ENCODE data around the gene MOB1B.
"Not testable (repeated sequence)": the region's sequence is repeated elsewhere in the genome, so short reads cannot be mapped to it uniquely, and the experiment has no call there.

MOB1B gene

DNA sequence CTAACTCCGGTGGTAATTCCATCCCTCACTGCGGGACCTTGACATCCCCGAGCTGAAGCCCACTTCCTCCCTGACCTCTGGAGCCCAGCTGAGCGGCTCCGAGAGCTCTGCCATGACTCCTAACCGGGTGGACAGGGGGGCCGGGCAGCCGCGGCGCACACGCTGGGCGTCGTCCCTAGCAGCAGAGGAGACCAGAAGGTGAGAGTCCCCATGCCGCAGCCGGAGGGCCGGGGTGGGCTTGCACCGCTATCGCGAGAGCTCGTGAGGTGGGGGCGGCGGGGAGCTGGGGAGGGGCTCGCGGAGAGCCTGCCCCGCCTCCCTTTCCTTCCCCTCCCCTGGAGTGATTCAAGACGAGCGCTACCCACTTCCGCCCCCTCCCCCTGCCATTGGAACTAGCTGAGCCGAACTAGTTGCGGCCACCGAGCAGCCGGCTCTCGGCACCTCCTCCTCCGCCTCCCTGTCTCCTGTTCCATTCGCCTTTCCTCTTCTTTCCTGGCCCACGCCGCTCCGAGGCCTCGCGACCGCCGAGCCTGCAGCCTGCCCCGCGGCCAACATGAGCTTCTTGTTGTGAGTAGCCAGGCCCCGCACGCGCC is at the start of gene MOB1B:
Gene MOB1B (plus strand): TSS at position 386 of the 593 bp plus-strand sequence. CDS start 168 bp downstream, at position 554.
- peak; percentile 96 for DNase-seq (ENCODE audit: low spot score)

DNA sequence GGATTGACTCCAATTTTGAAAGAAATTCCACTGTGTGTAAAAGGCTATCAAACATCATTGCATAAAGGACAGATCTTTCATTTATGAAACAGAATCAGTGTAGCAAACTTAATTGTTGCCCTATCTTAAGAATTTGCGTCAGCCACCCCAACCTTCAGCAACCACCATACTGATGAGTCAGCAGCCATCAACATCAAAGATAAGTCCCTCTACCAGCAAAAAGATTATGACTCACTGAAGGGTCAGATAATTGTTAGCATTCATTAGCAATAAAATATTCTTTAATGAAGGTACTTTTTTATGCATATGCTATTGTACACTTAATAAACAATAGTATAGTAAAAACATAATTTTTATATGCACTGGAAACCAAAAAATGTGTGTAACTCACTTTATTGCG is 46.7 kb upstream of the MOB1B start:
- DNase-seq (ENCODE audit: low spot score) = no peak

DNA sequence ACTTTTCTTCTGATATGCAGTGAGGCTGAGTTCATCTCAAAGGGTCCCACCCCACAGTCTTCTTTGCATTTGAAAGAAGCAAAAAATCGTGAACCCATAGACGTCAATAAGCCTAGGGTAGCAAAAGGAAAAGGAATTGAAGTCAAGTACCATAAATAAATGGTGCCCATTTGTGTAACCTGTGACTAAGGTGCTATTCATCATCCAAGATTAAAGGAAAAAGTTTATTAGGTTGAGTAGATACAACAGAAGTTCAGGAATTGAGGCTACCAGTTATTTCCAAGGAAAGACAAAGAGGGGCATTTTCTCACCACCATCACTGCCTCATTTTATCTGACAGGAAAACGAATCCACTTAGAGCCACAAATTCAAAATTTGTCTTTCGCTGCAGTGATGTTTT is 43.7 kb upstream of the MOB1B start:
- no peak for DNase-seq (ENCODE audit: low spot score)

DNA sequence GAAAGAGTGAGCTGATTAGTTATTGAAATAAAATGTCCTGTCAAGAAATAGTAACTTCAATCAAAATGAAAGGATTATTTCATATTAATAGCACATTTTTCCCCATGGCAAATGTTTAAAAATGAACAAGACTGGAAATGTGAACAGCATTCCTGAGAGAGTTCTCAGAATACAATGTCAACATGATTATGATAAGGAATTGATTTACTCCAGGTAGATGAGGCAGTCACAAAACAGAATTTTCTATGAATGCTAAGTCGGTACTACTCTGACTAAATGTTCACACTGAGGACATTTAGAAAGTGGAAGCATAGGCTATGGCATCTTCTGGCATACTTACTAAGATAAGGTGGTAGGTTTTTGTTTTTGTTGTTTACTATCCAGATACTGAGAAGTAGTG is 43.1 kb upstream of the MOB1B start:
- DNase-seq (ENCODE audit: low spot score) = no peak

DNA sequence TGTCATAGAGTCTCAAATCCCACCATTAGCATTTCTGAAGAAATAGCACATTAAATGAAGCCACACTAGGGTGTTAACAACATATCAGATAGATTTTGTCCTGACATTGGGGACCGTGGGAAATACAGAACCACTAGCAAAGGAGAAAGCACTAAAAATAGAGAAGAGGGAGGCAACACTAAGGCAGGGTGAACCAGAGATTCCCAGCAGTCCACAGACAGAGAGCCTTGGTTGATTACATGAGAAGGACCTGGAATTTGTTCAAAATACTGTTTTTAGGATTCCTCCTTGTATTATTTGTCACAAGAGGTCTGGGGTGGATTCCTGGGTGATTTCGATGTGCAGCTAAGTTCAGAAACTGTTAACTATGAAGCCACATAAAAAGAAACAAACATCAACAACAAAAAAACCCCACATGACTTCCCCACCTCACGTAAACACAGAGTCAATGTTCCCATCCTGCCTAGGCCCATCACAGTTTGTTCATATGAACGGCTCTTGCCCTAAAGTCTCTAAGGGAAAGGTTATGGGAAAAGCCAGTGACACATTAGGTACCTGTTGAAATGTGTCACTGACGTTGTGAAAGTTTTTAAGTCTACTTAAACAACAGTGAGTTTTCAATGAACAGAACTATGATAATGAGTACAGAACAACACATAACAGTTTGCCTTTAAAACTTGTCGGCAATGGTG is 38.9 kb upstream of the MOB1B start:
- no peak for DNase-seq (ENCODE audit: low spot score)

DNA sequence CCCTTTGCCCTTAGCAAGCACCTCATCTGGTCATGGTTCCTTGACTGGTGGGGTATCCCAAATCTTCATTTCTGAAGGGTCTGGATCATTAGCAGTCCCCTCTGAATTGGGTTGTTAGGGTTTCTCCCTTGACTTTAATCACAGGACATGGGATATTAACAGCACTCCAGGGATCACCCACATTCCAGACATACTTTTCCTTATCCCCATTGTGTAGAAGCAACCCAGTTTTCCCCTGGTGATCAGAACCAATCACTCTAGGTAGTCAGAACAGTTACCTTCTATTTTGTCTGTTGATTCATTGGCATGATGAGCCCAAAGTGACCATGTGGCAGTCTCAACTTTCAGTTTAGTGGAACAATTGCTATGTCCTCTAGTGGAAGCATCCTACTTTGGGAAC is 33.4 kb upstream of the MOB1B start:
- DNase-seq (ENCODE audit: low spot score) = no peak

DNA sequence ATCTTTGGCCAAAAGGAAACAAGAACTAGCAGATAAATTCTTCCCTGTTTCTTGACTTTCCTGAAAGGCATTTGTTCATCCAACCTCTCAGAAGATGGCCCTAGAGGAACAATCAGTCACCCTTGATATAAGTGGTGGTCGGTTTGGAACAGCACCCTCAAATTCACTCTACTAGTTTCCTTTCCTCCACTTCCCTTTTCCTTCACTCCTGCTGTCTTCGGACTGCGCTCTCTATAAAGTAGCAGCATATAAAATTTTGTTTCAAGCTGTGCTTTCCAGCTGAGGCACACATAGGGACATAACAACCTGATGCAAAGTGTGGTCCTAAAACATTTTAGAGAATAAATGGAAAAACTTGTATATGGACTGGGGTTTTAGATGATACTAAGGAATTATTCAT is 29.0 kb upstream of the MOB1B start:
- no peak for DNase-seq (ENCODE audit: low spot score)

DNA sequence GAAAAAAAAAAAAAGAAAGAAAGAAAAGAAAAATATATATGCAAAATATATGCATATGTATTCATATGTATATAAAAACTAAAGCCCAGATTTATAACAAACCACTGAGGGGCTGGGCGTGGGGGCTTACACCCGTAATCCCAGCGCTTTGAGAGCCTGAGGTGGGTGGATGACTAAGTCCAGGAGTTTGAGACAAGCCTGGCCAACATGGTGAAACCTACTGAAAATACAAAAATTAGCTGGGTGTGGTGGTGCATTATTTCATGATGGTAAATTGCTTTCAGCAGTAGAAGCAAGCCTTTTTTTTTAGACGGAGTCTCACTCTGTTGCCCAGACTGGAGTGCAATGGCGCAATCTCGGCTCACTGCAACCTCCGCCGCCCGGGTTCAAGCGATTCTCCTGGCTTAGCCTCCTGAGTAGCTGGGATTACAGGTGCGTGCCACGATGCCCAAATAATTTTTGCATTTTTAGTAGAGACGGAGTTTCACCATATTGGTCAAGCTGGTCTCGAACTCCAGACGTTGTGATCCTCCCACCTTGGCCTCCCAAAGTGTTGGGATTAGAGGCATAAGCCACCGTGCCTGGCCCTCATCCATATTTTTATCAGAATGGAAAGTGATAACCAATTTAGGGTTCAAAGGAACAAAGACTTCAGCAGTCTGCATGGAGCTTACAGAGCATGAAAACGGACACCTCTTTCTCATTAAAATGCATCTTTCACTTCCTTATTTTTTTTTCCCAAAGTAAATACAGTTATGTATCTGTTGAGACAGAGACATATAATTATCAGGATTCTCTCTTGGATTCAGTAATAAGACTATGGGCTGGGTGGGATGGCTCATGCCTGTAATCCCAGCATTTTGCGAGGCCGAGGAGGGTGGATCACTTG is 27.7 kb upstream of the MOB1B start:
- no peak for DNase-seq (ENCODE audit: low spot score)

DNA sequence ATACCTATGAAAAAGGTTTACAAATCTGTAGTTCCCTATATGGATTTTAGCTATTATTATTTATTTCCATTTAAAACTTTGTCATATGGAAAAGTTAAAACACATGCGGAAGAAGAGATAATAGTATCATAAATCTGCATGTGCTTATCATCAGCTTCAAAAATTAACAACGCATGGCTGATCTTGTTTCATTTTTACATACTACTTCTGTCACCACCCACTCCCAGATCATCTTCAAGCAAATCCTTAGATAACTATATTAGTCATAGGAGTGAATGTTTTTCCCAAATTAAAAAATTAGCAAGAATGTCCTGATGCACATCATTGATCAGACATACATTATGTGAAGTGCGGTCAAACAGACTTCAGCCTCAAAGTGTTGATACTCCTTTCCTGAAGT is 24.6 kb upstream of the MOB1B start:
- peak; percentile 11 for DNase-seq (ENCODE audit: low spot score)

DNA sequence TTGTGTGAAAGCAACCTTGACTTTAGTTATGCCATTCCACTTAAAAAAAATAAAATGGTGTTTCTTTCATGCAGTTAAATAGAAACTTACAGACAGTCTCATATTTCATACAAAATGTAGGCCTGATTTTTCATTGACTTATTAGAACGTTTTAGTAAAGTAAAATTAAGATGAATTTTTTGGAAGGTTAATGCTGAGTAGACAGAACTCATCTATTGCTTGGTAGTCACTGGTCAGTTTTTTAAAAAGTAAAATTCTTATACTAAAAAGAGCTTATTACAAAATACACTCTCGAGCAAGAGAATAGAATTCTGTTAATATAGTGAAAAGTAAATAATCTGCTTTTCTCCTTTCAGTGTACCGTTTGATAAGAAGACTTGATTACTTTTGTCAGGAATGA is 21.4 kb upstream of the MOB1B start:
- no peak for DNase-seq (ENCODE audit: low spot score)

DNA sequence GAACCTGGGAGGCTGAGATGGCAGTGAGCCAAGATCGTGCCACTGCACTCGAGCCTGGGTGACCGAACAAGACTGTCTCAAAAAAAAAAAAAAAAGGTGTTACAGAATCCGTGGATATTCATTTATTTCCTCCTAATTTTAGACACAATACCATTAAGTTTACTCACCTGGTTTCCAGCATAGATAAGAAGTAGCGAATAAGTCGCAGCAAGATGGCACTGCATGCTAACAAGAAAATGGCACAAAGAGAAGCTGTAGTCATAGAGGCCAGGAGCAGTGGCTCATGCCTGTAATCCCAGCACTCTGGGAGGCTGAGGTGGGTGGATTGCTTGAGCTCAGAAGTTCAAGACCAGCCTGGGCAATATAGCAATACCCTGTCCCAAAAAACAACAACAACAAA is 17.0 kb upstream of the MOB1B start:
- DNase-seq (ENCODE audit: low spot score) = no peak

DNA sequence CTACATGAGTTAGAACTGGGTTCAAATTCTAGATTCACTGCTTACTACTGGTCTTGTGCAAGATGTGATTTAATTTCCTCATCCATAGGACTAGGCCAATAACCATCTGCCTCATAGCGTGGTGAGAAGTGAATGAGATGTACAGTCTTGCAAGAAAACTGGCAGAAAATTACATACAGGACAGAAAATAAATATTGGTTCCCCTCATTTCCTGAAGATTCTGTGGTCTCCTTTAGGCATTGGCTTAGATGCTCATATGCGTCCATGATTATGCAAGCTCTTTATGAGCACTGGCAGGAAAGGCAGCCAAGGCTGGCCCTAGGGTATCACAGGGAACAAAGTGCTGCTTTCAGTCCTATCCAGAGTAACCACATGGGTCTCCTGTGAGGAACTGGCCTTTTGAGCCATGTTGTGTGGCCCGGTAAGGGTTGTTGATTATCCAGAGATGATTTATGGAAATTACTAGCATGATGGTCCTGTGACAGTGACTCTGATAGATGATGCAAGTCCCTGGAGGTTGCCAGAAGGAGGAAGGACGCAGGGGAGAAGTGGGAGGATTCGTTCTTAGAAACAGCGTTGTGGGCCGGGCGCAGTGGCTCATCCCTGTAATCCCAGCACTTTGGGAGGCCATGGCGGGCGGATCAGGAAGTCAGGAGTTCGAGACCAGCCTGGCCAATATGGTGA is 9.9 kb upstream of the MOB1B start:
- no peak for DNase-seq (ENCODE audit: low spot score)

DNA sequence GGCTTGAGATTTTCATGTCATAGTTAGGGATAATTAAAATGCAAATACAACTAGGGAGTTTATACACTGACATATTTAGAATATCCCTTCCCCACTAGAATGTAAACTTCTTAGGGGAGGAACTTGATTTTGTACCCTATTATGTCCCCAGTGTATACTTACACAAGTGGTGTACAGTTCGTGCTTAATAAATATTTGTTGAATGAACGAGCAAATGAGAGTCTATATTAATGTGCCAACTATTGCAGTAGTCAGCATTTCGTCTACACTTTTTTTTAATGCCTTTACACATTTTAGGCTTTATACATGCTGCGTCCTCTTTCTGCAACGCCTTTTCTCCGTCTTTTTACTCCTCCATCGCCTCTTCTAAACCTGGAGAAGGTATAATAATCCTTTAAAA is 8.4 kb upstream of the MOB1B start:
- no peak for DNase-seq (ENCODE audit: low spot score)

DNA sequence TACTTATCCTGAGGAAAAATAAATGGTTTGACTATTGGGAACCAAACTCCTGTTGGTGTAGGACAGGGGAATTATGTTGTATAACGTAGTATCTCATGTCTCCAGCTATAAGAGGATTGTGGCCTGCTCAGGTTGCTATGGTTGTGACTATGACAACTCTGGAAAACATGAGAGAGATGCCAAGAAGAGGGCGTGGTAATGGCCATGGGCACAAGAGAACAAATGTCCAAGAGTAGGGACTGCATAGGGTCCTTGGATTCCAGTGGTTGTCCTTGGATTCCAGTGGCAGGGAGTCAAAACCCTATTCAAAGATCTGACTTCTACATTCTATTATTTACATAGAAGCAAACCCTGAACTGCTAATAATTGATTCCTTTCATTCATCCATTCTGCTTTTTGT is 6.8 kb upstream of the MOB1B start:
- DNase-seq (ENCODE audit: low spot score) = no peak

DNA sequence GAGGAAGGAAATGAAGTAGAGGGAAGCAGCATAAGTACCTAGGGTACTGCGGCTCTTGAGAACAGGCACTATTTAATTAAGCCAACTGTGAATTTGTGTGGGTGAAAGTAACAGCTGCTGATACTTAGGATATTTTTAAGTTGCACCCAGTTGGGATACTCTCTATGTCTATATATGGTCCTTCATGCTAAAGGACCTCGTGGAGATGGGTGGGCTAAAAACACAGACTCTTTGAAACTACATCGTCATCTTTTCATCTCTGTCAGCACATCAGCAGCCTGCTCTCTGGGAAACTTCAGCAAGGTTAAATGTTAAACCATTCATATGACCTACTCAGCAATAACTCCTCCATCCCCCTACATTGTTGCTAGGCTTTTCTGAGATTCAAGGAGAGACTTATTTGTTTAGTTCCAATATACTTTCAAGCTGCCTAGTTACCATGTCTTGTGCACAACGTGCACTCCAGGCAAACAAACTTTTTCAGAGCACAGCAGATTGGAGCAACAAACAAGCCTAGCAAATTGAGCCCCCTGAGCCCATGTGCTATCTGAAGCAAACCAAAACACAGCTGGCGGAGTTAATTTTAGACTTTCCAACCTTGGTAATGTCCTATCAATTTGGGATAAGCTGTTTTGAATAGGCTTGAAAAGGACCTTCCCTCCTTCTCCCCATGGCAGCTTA is 6.2 kb upstream of the MOB1B start:
- DNase-seq (ENCODE audit: low spot score) = no peak

DNA sequence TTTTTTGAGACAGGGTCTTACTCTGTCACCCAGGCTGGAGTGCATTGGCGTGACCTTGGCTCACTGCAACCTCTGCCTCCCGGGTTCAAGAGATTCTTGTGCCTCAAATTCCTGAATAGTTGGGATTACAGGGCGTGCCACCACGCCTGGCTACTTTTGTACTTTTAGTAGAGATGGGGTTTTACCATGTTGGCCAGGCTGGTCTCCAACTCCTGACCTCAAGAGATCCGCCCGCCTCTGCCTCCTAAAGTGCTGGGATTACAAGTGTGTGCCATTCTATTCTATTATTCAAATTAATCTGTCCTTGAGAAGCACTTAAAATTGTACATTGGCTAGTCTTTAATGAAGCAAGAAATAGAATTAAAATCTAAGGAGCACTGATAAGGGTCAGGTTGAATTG is 3.6 kb upstream of the MOB1B start:
- not testable (repeated sequence) for DNase-seq (ENCODE audit: low spot score)

DNA sequence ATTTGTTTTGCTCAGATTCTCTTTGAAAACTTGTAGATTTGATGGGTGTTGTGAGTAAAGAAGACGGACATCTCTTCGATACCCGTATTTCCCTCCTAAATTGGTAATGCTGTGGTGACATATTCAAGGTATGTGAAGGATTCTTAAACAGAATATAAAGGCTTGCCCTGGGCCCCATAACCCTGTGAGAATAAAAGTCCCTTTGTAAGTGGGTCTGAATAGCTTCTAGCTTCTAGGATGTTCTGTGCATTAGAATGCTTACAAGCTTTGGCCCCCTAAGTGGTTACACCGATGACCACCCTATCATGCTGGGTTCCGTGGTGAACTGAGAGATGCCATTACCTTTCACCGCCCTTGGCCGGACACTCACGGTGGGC is 574 bp upstream of the MOB1B start:
- DNase-seq (ENCODE audit: low spot score) = no peak

DNA sequence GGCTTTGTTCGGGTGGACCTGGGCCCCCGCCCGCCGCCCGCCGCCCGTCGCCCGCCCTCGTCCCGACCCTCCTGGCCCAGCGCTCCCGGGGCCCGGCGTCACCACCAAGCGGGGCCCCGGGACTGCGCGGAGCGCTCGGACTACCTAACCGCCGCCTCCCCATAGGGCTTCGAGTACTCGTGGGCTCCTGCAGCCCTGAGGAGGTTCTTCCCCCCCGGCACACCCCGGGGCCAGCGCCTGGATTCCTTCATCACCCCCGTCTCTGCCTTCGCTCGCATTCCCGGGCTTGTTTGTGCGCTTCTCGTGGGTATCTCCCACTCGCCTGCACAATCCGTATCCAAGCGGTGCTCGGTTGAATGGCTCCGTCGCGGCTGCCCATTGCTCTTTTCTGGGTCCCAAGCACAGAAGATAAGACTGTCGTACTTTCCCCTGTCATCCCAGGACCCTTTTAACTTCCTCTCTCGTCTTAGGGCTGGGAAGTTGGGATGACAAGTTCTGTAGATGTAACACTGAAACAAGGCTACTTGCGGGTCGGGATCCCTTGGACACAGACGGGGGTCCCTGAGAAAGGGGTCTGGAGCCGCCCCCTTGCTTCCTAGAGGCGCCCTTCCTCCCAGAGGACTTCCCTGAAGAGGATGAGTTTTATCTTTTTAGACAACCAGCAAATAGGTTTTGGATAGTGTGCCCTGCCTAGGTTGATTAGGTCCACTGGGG is 565 bp downstream of the MOB1B start:
- peak; percentile 80 for DNase-seq (ENCODE audit: low spot score)

DNA sequence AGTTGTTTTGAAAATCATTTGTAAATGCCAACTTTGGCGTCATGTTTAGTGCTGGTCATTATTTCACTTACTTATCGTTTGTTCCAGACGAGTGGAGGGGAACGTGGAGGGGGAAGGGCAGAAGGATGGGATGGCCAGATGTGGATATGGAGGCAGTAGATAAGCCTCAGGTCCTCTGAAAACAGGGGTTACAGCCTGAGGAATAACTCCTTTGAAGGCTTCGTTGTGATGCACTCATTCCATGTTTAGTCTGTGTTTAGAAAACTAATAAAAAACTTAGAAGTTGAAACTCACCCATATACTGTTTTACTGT is 1.1 kb downstream of the MOB1B start:
- peak; percentile 47 for DNase-seq (ENCODE audit: low spot score)

DNA sequence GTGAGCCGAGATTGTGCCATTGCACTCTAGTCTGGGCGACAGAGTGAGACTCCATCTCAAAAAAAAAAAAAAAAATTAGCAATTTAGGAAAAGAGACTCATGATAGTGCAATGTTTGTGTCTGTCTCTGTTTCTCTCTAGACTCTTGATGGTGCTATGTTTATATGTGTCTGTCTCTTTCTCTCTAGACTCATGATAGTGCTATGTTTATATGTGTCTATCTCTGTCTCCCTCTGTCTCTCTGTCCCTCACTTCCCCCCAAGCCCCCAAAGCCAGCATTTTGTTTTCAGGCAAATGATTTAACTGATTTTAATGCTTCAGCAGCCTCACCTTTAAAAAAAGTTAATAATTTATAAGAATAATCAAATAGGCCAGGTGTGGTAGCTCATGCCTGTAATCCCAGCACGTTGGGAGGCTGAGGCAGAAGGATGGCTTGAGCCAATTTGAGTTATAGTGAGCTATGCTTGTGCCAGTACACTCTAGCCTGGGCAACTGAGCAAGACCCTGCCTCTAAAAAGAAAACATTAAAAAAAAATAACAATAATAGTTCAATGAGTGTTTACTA is 6.9 kb downstream of the MOB1B start:
- no peak for DNase-seq (ENCODE audit: low spot score)

DNA sequence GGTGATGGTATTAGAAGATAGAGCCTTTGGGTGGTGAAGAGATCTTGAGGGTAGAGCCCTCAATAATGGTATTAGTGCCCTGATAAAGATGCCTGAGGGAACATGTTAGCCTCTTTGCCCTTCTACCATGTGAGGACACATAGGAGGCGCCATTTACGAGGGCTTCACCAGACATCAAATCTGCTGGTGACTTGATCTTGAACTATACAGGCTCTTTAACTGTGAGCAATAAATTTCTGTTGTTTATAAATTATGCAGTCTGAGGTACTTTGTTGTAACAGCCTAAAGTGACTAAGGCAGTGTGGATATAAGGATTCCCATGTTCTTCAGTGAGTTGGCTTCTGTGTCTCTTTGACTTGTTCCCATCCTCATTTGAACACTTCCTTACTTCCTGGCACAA is 11.8 kb downstream of the MOB1B start:
- no peak for DNase-seq (ENCODE audit: low spot score)
